Endothelial cell (in vitro differentiated cells): Measurements from ENCODE around the gene DDX21. TPM values are rescaled to one million over a fixed set of nuclear protein-coding genes. Genes with fewer than 3 reads are reported as not detected.
"Not testable (repeated sequence)": the region's sequence is repeated elsewhere in the genome, so short reads cannot be mapped to it uniquely, and the experiment has no call there.

Source experiments
- DNase-seq: peaks from one replicate; pipeline ENCODE4 v3.0.0; 2021; ENCODE audit warnings: low spot score
- H3K27ac Mint-ChIP-seq: one replicate; pipeline ENCODE4 v1.8.0; 2021; ENCODE audit warnings: mixed read lengths, inconsistent platforms; ENCODE audit not compliant: unreplicated experiment
- H3K27me3 Mint-ChIP-seq: one replicate; pipeline ENCODE4 v1.8.0; 2021; ENCODE audit warnings: mild to moderate bottlenecking, moderate library complexity, mixed read lengths, inconsistent platforms; ENCODE audit not compliant: unreplicated experiment
- H3K36me3 Mint-ChIP-seq: one replicate; pipeline ENCODE4 v1.8.0; 2021; ENCODE audit warnings: mild to moderate bottlenecking, low read depth, mixed read lengths, inconsistent platforms; ENCODE audit not compliant: unreplicated experiment
- H3K4me1 Mint-ChIP-seq: one replicate; pipeline ENCODE4 v1.8.0; 2021; ENCODE audit warnings: mild to moderate bottlenecking, mixed read lengths, inconsistent platforms; ENCODE audit not compliant: unreplicated experiment
- H3K4me3 Mint-ChIP-seq: one replicate; pipeline ENCODE4 v1.8.0; 2021; ENCODE audit warnings: mild to moderate bottlenecking, mixed read lengths, inconsistent platforms; ENCODE audit not compliant: unreplicated experiment
- H3K9me3 Mint-ChIP-seq: one replicate; pipeline ENCODE4 v1.8.0; 2021; ENCODE audit warnings: mixed read lengths, inconsistent platforms; ENCODE audit not compliant: unreplicated experiment
- total RNA-seq: library from RNA; stranded (reverse); fragmentation: NEBNext Ultra II Directional; extraction: Animal tissue kit (Norgen Biotek cat#: 25700); gene quantifications from one replicate; pipeline ENCODE4 v1.2.1, GENCODE V29; 2021; ENCODE audit not compliant: unreplicated experiment
- TF ChIP-seq, protein P1 (sequence below): fragments of 200-600 bp; sonication (generic); IDR thresholded peaks from one replicate; pipeline ENCODE4 v1.5.0; 2021; ENCODE audit warnings: antibody characterized with exemption; ENCODE audit not compliant: unreplicated experiment

The DDX21 gene
- total RNA-seq, 1 donor from 2014 or later = 38.5 TPM

DNA sequence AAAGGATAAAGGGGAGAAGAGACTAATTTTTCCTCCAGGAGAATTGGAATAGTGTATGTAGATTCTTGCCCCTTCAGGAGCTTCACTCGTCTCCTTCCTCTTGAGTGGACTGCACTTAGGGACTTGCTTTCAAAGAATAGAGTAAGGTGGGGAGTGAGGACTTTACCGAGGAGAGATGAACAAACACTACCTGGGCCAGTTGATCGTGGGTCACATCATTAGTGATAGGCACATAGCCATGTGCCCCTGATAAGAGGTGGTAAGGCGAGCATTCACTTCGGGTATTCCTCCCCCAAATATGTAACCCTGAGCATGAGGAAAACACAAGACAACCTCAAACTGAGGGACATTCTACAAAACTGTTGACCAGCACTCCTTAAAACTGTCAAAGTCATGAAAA is 18.0 kb downstream of the DDX21 start:
- Mint-ChIP-seq H3K4me1 (peaks cover 6% of the 10 kb centered on the region), H3K27me3 (no peaks in the 10 kb centered on the region), H3K9me3 (no peaks in the 10 kb centered on the region), H3K36me3 (peaks cover 36% of the 10 kb centered on the region), H3K4me3 (no peak overlapping the region), H3K27ac (no peak overlapping the region)
- DNase-seq = no peak
- TF ChIP-seq, protein P1, sequence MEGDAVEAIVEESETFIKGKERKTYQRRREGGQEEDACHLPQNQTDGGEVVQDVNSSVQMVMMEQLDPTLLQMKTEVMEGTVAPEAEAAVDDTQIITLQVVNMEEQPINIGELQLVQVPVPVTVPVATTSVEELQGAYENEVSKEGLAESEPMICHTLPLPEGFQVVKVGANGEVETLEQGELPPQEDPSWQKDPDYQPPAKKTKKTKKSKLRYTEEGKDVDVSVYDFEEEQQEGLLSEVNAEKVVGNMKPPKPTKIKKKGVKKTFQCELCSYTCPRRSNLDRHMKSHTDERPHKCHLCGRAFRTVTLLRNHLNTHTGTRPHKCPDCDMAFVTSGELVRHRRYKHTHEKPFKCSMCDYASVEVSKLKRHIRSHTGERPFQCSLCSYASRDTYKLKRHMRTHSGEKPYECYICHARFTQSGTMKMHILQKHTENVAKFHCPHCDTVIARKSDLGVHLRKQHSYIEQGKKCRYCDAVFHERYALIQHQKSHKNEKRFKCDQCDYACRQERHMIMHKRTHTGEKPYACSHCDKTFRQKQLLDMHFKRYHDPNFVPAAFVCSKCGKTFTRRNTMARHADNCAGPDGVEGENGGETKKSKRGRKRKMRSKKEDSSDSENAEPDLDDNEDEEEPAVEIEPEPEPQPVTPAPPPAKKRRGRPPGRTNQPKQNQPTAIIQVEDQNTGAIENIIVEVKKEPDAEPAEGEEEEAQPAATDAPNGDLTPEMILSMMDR = no peak

GRCh38 chr10:68975936-68976473 is 20.0 kb downstream of the DDX21 start:
- H3K4me3 Mint-ChIP-seq, H3K9me3 Mint-ChIP-seq, DNase-seq, H3K27me3 Mint-ChIP-seq, H3K27ac Mint-ChIP-seq, H3K4me1 Mint-ChIP-seq: not testable (repeated sequence)
- peaks cover 33% of the 10 kb centered on the region for H3K36me3 Mint-ChIP-seq

DNA sequence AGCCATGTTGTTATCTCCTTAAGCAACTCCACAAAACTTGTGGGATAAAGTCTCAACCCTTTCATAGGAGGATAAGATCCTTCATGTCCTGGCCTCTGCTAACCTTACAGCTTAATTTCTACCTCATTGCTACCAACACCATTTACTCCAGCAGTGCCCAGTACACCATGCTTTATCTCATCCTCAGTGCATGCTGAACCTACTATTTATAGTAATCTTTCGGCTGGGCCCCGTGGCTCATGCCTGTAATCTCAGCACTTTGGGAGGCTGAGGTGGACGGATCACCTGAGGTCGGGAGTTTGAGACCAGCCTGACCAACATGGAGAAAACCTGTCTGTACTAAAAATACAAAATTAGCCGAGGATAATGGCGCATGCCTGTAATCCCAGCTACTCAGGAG is 23.8 kb downstream of the DDX21 start:
- H3K4me1 Mint-ChIP-seq, H3K9me3 Mint-ChIP-seq, DNase-seq, H3K4me3 Mint-ChIP-seq, H3K27ac Mint-ChIP-seq, H3K27me3 Mint-ChIP-seq: not testable (repeated sequence)
- H3K36me3 Mint-ChIP-seq = peaks cover 29% of the 10 kb centered on the region

DNA sequence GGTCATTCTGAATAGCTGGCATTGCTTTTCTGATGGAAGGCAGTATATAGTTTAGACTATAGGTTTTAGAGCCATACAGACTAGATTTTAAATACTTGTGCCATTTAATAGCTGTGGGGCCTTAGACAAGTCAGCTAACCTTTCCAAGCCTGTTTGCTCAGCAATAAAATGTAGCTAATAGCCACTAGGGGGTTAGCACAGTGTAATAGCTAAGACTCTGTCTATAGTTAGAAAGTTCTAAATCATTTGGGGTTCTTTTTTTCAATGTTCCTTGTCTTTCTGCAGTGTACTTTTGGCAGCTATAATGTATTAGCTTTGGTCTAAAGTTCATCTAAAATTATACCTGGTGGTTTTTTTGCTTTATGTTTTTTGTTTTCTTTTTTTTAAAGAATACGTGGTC is 25.1 kb downstream of the DDX21 start:
- H3K9me3 Mint-ChIP-seq = no peaks in the 10 kb centered on the region
- no peak overlapping the region for H3K4me3 Mint-ChIP-seq
- H3K27ac Mint-ChIP-seq = no peak overlapping the region
- H3K36me3 Mint-ChIP-seq = peaks cover 24% of the 10 kb centered on the region
- no peaks in the 10 kb centered on the region for H3K4me1 Mint-ChIP-seq
- DNase-seq = no peak
- no peaks in the 10 kb centered on the region for H3K27me3 Mint-ChIP-seq
- TF ChIP-seq, protein P1 = no peak

DNA sequence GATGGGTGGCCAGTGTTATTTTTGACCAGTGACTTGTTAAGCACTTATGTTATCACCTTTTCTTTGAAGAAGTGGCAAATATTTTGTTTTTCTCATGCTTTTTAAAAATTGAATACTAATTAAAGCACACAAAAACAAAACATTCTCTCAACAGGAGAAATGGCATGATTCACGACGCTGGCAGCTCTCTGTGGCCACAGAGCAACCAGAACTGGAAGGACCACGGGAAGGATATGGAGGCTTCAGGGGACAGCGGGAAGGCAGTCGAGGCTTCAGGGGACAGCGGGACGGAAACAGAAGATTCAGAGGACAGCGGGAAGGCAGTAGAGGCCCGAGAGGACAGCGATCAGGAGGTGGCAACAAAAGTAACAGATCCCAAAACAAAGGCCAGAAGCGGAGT is 26.4 kb downstream of the DDX21 start:
- H3K4me1 Mint-ChIP-seq = no peaks in the 10 kb centered on the region
- DNase-seq = no peak
- H3K27ac Mint-ChIP-seq = no peak overlapping the region
- peaks cover 19% of the 10 kb centered on the region for H3K36me3 Mint-ChIP-seq
- no peak overlapping the region for H3K4me3 Mint-ChIP-seq
- TF ChIP-seq, protein P1 = no peak
- no peaks in the 10 kb centered on the region for H3K9me3 Mint-ChIP-seq
- no peaks in the 10 kb centered on the region for H3K27me3 Mint-ChIP-seq

- H3K4me1 Mint-ChIP-seq = peaks cover 21% of the 10 kb centered on the region
- H3K36me3 Mint-ChIP-seq = peaks cover 4% of the 10 kb centered on the region
- no peak for DNase-seq
- no peak overlapping the region for H3K4me3 Mint-ChIP-seq
- TF ChIP-seq, protein P1 = no peak
- H3K27me3 Mint-ChIP-seq = no peaks in the 10 kb centered on the region
- H3K9me3 Mint-ChIP-seq = no peaks in the 10 kb centered on the region
- no peak overlapping the region for H3K27ac Mint-ChIP-seq
Measured at GRCh38 chr10:68987611-68988010, 31.6 kb downstream of the DDX21 start.
